ENCODE results near the gene CNTN4. TPM values are rescaled to one million over a fixed set of nuclear protein-coding genes. Genes with fewer than 3 reads are reported as not detected.

CNTN4 gene
- polyA plus RNA-seq, 1 experiment, result not detected

DNA sequence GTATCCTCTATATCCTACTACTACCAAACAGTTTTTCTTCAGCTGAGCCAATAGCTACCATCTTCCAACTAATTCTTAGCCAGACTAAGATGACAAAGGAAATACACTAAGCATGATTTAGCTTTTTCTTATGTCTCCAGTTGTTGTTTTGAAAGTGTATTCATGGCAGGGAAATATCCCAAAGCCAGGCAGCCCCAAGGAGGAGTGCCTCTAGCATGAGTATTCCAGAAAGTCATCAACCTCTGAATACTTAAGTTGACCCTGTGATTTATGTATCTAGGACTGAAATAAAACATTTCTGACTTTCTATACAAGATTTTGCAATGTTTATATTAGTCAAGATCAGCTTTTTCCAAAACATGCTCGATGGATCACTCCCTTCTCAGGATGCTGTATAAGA is 562.4 kb downstream of the CNTN4 start:
- ChIA-PET POLR2A (no interaction called here), CTCF (no interaction called here)
- no peak overlapping the region for H3K4me3 ChIP-seq (ENCODE audit: low read depth, low read length)
- TF ChIP-seq, protein P1, sequence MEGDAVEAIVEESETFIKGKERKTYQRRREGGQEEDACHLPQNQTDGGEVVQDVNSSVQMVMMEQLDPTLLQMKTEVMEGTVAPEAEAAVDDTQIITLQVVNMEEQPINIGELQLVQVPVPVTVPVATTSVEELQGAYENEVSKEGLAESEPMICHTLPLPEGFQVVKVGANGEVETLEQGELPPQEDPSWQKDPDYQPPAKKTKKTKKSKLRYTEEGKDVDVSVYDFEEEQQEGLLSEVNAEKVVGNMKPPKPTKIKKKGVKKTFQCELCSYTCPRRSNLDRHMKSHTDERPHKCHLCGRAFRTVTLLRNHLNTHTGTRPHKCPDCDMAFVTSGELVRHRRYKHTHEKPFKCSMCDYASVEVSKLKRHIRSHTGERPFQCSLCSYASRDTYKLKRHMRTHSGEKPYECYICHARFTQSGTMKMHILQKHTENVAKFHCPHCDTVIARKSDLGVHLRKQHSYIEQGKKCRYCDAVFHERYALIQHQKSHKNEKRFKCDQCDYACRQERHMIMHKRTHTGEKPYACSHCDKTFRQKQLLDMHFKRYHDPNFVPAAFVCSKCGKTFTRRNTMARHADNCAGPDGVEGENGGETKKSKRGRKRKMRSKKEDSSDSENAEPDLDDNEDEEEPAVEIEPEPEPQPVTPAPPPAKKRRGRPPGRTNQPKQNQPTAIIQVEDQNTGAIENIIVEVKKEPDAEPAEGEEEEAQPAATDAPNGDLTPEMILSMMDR (IDR thresholded peaks at IDR 0.05; ENCODE audit: insufficient read depth, low read depth, low read length), result no peak
- DNase-seq (ENCODE audit: low read depth), result no peak
- no peaks in the 10 kb centered on the region for H3K27me3 ChIP-seq (ENCODE audit: control insufficient read depth, insufficient read depth, low read length)
- no peaks in the 10 kb centered on the region for H3K36me3 ChIP-seq (ENCODE audit: control insufficient read depth, insufficient read depth, low read length)

- Histone ChIP-seq H3K36me3 (ENCODE audit: control insufficient read depth, insufficient read depth, low read length) (no peaks in the 10 kb centered on the region), H3K27me3 (ENCODE audit: control insufficient read depth, insufficient read depth, low read length) (no peaks in the 10 kb centered on the region), H3K4me3 (ENCODE audit: low read depth, low read length) (no peak overlapping the region)
- ChIA-PET POLR2A (no interaction called here), CTCF (no interaction called here)
- TF ChIP-seq, protein P1 (IDR thresholded peaks at IDR 0.05; ENCODE audit: insufficient read depth, low read depth, low read length), result no peak
- DNase-seq (ENCODE audit: low read depth), result no peak
Measured at GRCh38 chr3:2677501-2677900, 578.8 kb downstream of the CNTN4 start.

DNA sequence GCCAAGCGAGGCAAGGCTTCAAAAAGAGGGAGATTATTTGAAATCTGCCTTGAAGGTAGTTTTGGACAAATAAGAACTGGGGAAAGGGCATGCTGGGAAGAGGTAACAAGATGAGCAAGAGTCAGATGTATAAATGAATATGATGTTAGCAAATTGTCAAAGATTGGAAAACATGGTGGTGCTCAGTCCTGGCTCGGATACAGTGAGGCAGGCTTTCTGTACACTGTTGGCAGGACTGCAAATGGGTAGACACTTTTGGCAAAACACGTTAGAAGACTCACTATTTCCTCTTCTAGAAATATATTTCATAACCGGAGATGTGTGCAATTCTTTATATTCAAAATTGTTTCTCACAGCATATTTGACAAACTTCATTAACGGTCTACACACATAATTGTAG is 581.6 kb downstream of the CNTN4 start:
- Histone ChIP-seq H3K27me3 (ENCODE audit: control insufficient read depth, insufficient read depth, low read length) (no peaks in the 10 kb centered on the region), H3K36me3 (ENCODE audit: control insufficient read depth, insufficient read depth, low read length) (no peaks in the 10 kb centered on the region), H3K4me3 (ENCODE audit: low read depth, low read length) (no peak overlapping the region)
- ChIA-PET POLR2A (no interaction called here), CTCF (no interaction called here)
- TF ChIP-seq, protein P1 (IDR thresholded peaks at IDR 0.05; ENCODE audit: insufficient read depth, low read depth, low read length), result no peak
- no peak for DNase-seq (ENCODE audit: low read depth)

DNA sequence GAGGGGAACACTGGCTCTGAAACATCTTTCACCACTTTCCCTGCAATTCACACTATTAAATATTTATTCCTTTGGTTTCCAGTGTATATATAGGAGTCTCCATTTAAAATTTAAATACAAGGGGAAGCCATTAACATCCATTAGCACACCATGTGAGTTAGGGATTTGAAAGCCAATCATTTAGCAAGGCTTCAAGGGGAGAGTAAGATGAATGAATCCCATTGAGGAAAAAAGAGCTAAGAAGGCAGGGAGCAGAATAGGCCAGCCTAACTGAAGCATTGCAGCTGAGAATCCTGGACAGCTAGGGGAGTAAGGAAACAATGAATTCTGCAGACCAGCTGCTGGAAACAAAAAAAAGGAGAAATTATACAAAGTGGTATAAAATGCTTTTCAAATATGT is 585.4 kb downstream of the CNTN4 start:
- POLR2A ChIA-PET, result no interaction called here
- Histone ChIP-seq H3K27me3 (ENCODE audit: control insufficient read depth, insufficient read depth, low read length) (no peaks in the 10 kb centered on the region), H3K4me3 (ENCODE audit: low read depth, low read length) (no peak overlapping the region), H3K36me3 (ENCODE audit: control insufficient read depth, insufficient read depth, low read length) (no peaks in the 10 kb centered on the region)
- TF ChIP-seq, protein P1 (IDR thresholded peaks at IDR 0.05; ENCODE audit: insufficient read depth, low read depth, low read length), result no peak
- DNase-seq (ENCODE audit: low read depth), result no peak
- CTCF ChIA-PET, result no interaction called here

GRCh38 chr3:2686816-2687502 is 588.3 kb downstream of the CNTN4 start:
- CTCF ChIA-PET, result no interaction called here

More at GRCh38 chr3:2686816-2687502, 588.3 kb downstream of the CNTN4 start:
- no peak for DNase-seq (ENCODE audit: low read depth)
- Histone ChIP-seq H3K36me3 (ENCODE audit: control insufficient read depth, insufficient read depth, low read length) (no peaks in the 10 kb centered on the region), H3K27me3 (ENCODE audit: control insufficient read depth, insufficient read depth, low read length) (no peaks in the 10 kb centered on the region), H3K4me3 (ENCODE audit: low read depth, low read length) (no peak overlapping the region)
- POLR2A ChIA-PET, result no interaction called here
- TF ChIP-seq, protein P1 (IDR thresholded peaks at IDR 0.05; ENCODE audit: insufficient read depth, low read depth, low read length), result no peak

Data from BJ (cell line).